Astrocyte of the cerebellum (primary cell): ENCODE measurements around the gene CCL7.

Experiments used
- DNase-seq: peaks from one replicate; pipeline ENCODE4 v3.0.0-alpha.2; 2011; ENCODE audit warnings: low read depth
- H3K4me3 ChIP-seq: 2 replicates; pipeline ENCODE4 v1.5.1; 2011; ENCODE audit warnings: mild to moderate bottlenecking, low read depth, low read length, moderate library complexity
- in situ Hi-C: cut with HindIII; loops from 2 replicates; pipeline ENCODE4 v1.10.0; 2017; ENCODE audit warnings: low sequenced_read_pairs
- TF ChIP-seq, protein P1 (sequence below): IDR thresholded peaks from 2 replicates; pipeline ENCODE4 v1.5.1; 2012; ENCODE audit warnings: low read length, low read depth, moderate library complexity, mild to moderate bottlenecking; ENCODE audit errors: missing control alignments

The CCL7 gene

DNA sequence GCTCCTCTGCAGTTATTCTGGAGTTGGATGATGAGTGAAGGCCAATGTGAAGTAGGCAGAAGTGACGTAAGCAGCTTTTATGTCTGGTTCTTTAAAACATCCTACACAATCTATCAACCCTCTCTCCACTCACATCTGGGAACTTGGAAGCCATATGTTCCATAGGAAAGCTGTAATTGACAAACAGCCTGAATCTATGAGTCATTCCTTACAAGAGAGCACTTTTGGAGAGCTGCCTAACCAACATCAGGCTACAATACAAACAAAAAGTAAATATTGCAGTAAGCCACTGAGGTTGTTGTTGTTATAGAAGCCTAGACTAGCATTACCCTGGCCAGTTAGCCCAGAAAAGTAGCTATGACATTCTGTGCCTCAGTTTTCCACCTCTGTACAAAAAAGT, 5.9 kb downstream of the CCL7 start:
- in situ Hi-C loops, result no loop called here
- TF ChIP-seq, protein P1, sequence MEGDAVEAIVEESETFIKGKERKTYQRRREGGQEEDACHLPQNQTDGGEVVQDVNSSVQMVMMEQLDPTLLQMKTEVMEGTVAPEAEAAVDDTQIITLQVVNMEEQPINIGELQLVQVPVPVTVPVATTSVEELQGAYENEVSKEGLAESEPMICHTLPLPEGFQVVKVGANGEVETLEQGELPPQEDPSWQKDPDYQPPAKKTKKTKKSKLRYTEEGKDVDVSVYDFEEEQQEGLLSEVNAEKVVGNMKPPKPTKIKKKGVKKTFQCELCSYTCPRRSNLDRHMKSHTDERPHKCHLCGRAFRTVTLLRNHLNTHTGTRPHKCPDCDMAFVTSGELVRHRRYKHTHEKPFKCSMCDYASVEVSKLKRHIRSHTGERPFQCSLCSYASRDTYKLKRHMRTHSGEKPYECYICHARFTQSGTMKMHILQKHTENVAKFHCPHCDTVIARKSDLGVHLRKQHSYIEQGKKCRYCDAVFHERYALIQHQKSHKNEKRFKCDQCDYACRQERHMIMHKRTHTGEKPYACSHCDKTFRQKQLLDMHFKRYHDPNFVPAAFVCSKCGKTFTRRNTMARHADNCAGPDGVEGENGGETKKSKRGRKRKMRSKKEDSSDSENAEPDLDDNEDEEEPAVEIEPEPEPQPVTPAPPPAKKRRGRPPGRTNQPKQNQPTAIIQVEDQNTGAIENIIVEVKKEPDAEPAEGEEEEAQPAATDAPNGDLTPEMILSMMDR, result no peak

DNA sequence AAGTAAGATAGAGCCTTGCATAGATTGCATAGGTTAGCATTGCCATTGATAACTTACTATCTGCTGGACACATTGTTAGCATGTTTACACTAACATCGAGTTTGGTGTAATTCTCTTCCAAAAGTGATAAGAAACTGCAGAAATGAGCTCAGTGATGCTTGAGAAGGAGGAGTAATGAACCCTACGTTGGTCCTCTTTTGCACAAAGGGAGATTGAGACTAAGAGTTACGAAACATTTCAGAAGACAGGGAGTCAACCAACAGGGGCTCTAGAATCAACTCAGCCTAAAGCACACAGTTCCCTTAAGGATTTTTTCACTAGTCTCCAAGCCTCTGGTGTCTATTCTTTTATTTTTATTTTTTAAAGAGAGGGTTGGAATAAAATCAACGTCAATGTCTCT, 6.8 kb downstream of the CCL7 start:
- no peak for DNase-seq
- in situ Hi-C loops, result no loop called here
- H3K4me3 ChIP-seq, result no peak overlapping the region
- TF ChIP-seq, protein P1, result no peak

More for the DNA sequence above, 5.9 kb downstream of the CCL7 start:
- no peak overlapping the region for H3K4me3 ChIP-seq
- DNase-seq, result peak; percentile 96

DNA sequence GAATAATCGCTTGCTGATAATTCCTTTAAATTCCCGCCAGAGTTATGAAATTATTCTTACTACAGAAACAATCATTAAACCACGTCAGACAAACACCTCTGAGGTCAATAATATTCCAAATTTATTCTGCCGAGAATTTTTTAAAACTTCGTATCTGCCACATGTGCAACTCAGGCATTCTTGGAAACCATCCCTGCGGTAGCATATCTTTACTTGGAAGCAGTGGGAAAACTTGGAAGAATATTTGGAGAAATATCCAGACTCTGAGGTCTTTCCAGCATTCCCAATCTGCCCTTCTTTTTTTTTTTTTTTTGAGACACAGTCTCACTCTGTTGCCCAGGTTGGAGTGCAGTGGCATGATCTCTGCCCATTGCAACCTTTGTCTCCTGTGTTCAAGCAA, 13.6 kb downstream of the CCL7 start:
- DNase-seq, result no peak
- in situ Hi-C loops, result no loop called here
- H3K4me3 ChIP-seq, result no peak overlapping the region
- TF ChIP-seq, protein P1, result no peak

DNA sequence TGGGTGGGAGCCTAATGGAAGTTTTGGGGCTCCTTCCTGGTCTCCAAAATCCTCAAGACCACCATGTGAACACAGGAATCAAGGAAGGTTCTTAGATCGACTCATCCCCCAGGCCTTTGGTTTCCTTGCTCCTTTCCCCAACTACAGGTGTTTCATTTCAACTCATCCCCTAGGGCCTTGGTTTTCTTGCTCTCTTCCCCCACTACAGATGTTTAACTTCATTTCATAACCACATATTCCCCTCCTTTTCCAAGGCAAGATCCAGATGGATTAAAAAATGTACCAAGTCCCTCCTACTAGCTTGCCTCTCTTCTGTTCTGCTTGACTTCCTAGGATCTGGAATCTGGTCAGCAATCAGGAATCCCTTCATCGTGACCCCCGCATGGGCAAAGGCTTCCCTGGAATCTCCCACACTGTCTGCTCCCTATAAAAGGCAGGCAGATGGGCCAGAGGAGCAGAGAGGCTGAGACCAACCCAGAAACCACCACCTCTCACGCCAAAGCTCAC, 15.3 kb downstream of the CCL7 start, which contains the start of gene CCL11:
Gene CCL11, plus strand, starts transcription at position 457 of the 507 bp plus-strand sequence. CDS start 67 bp downstream, outside the sequence.
- H3K4me3 ChIP-seq, result no peak within 1 kb of the TSS
- no peak for DNase-seq
- in situ Hi-C loops, result no loop called here
- TF ChIP-seq, protein P1, result no peak

DNA sequence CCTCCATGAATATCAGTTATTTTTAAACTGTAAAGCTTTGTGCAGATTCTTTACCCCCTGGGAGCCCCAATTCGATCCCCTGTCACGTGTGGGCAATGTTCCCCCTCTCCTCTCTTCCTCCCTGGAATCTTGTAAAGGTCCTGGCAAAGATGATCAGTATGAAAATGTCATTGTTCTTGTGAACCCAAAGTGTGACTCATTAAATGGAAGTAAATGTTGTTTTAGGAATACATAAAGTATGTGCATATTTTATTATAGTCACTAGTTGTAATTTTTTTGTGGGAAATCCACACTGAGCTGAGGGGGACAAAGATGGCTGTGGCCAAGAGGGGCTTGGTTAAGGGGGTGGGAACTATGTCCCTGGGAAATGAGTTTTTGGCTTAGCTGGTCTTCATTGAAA, 17.9 kb downstream of the CCL7 start:
- in situ Hi-C loops, result no loop called here

DNA sequence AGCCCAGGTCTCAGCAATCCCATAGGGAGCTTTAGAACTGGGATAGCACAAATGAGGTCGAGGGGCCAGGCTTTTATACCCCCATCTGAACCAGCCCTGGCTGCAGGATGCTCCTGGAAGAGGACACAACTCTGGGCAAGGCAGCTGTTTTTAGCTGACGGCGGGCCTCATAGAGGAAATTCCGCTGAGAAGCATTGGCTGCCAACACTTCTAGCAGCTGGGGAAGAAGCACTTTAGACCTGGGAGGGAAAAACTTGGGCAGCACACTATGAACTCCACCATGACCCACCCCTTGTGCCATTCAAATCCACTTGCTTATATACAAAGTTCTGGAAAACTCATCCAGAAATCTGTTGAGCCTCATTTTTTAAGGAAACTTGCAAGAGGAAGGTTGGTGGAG, 20.6 kb downstream of the CCL7 start:
- no peak overlapping the region for H3K4me3 ChIP-seq
- no peak for DNase-seq
- in situ Hi-C loops, result no loop called here
- TF ChIP-seq, protein P1, result no peak

More for the DNA sequence above, 17.9 kb downstream of the CCL7 start:
- TF ChIP-seq, protein P1, result no peak
- no peak for DNase-seq
- no peak overlapping the region for H3K4me3 ChIP-seq
